Nephron progenitor cell (in vitro differentiated cells): ENCODE measurements around the gene ZNF581.
A peak's percentile ranks its signal among the peaks of the same experiment; 100 is the strongest.

Experiments used
- DNase-seq: peaks from one replicate; pipeline ENCODE4 v3.0.0; 2021
- H3K27ac Mint-ChIP-seq: 2 replicates; pipeline ENCODE4 v1.8.0; 2021; ENCODE audit warnings: mild to moderate bottlenecking, moderate library complexity, mixed read lengths
- H3K27me3 Mint-ChIP-seq: 2 replicates; pipeline ENCODE4 v1.8.0; 2021; ENCODE audit warnings: mild to moderate bottlenecking, low read depth, mixed read lengths; ENCODE audit not compliant: poor library complexity
- H3K36me3 Mint-ChIP-seq: 2 replicates; pipeline ENCODE4 v1.8.0; 2021; ENCODE audit warnings: low read depth, mixed read lengths
- H3K4me1 Mint-ChIP-seq: 2 replicates; pipeline ENCODE4 v1.8.0; 2021; ENCODE audit warnings: mixed read lengths
- H3K4me3 Mint-ChIP-seq: 2 replicates; pipeline ENCODE4 v1.8.0; 2021; ENCODE audit warnings: mild to moderate bottlenecking, moderate library complexity, mixed read lengths
- H3K9me3 Mint-ChIP-seq: 2 replicates; pipeline ENCODE4 v1.8.0; 2021; ENCODE audit warnings: mild to moderate bottlenecking, moderate library complexity, mixed read lengths
- TF ChIP-seq, protein P1 (sequence below): fragments of 200-600 bp; sonication (generic); IDR thresholded peaks from 2 replicates; pipeline ENCODE4 v1.5.0; 2021; ENCODE audit warnings: antibody characterized with exemption

The ZNF581 gene

DNA sequence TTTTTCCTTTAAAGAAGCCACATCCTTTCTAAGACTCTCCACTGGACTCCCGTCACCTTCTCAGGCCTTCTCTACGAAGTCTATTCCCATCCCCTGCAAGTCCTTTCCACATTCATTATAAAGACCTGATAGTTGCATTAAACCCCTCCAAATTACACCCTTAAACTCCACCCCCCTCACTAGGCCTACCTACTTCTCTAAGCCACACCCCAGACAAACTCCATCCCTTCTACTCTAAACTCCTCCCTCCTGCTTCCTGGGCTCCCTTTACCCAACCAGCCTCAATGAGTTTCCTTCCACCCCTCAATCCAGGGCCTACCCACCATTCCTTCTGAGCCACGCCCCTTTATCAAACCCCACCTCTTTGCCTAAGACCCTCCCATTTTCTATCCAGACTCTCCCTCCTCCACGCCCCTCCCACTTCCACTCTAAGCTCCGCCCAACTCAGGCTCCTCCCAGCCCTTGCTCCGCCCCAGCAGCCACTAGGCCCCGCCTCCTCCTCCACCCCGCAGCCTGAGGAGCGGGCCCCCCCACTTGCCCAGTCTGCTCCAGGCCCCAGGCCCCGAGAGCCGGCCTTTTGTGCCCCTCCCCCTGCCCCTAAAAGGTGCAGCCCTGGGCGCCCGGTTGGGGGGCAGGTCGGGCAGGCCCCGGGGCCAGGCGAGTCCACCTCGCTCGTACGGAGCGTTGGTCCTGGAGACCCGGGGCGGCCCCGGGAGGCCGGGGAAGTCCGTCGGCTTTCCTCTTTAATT is 44.6 kb upstream of the ZNF581 start:
- Mint-ChIP-seq H3K27me3 (no peaks in the 10 kb centered on the region), H3K36me3 (peaks cover 48% of the 10 kb centered on the region), H3K27ac (peak overlapping the region; percentile 99), H3K9me3 (peaks cover 10% of the 10 kb centered on the region), H3K4me3 (peak overlapping the region; percentile 96), H3K4me1 (peaks cover 37% of the 10 kb centered on the region)
- peak; percentile 98 for DNase-seq
- TF ChIP-seq, protein P1, sequence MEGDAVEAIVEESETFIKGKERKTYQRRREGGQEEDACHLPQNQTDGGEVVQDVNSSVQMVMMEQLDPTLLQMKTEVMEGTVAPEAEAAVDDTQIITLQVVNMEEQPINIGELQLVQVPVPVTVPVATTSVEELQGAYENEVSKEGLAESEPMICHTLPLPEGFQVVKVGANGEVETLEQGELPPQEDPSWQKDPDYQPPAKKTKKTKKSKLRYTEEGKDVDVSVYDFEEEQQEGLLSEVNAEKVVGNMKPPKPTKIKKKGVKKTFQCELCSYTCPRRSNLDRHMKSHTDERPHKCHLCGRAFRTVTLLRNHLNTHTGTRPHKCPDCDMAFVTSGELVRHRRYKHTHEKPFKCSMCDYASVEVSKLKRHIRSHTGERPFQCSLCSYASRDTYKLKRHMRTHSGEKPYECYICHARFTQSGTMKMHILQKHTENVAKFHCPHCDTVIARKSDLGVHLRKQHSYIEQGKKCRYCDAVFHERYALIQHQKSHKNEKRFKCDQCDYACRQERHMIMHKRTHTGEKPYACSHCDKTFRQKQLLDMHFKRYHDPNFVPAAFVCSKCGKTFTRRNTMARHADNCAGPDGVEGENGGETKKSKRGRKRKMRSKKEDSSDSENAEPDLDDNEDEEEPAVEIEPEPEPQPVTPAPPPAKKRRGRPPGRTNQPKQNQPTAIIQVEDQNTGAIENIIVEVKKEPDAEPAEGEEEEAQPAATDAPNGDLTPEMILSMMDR, result no peak

- H3K9me3 Mint-ChIP-seq, result peaks cover 10% of the 10 kb centered on the region
- peak within 1 kb of the TSS; percentile 99 for H3K27ac Mint-ChIP-seq
- H3K4me1 Mint-ChIP-seq, result peaks cover 39% of the 10 kb centered on the region
- no peaks in the 10 kb centered on the region for H3K27me3 Mint-ChIP-seq
- peak within 1 kb of the TSS; percentile 96 for H3K4me3 Mint-ChIP-seq
- TF ChIP-seq, protein P1, result no peak
- peaks cover 47% of the 10 kb centered on the region for H3K36me3 Mint-ChIP-seq
- DNase-seq, result peak; percentile 98
Observed at GRCh38 chr19:55599468-55599841, 44.0 kb upstream of the ZNF581 start, which contains the start of gene FIZ1. TSS of gene FIZ1 (minus strand) at chr19:55599517. CDS start at chr19:55597865, 1,652 bp downstream.

- Mint-ChIP-seq H3K27me3 (no peaks in the 10 kb centered on the region), H3K4me1 (peaks cover 43% of the 10 kb centered on the region), H3K27ac (peak within 1 kb of the TSS; percentile 99), H3K9me3 (peaks cover 10% of the 10 kb centered on the region), H3K4me3 (peak within 1 kb of the TSS; percentile 96), H3K36me3 (peaks cover 41% of the 10 kb centered on the region)
- DNase-seq, result peak; percentile 87
- TF ChIP-seq, protein P1, result no peak
Observed at GRCh38 chr19:55599842-55600661, 43.4 kb upstream of the ZNF581 start, which contains the start of gene ZNF524. TSS of gene ZNF524 (plus strand) at chr19:55600288. CDS start at chr19:55602113, 1,825 bp downstream.

DNA sequence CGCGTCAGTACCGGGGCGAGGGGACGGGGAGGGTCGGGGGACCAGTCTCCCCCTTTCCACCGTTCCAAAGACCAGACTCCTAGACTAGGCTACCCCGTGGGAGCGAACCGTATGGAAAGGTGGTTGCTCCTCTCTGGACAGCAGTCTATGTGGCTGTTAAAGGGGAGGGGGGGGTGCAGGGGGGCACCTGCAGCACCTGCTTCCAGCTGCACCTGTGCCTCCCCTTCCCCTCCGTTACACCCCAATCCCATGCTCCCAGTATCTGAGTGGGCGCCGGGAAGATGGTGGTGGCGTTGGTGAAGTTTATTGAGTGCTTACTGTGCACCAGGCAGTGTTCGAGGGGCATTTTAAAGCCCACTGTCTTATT is 42.8 kb upstream of the ZNF581 start:
- H3K27ac Mint-ChIP-seq, result no peak overlapping the region
- TF ChIP-seq, protein P1, result no peak

GRCh38 chr19:55601084-55601483 is 42.4 kb upstream of the ZNF581 start:
- H3K27ac Mint-ChIP-seq, result peak overlapping the region; percentile 54
- peak overlapping the region; percentile 82 for H3K4me3 Mint-ChIP-seq
- peaks cover 10% of the 10 kb centered on the region for H3K9me3 Mint-ChIP-seq
- H3K27me3 Mint-ChIP-seq, result no peaks in the 10 kb centered on the region
- TF ChIP-seq, protein P1, result no peak
- H3K4me1 Mint-ChIP-seq, result peaks cover 46% of the 10 kb centered on the region
- peaks cover 31% of the 10 kb centered on the region for H3K36me3 Mint-ChIP-seq
- DNase-seq, result no peak

More for the DNA sequence above, 42.8 kb upstream of the ZNF581 start:
- Mint-ChIP-seq H3K4me1 (peaks cover 43% of the 10 kb centered on the region), H3K27me3 (no peaks in the 10 kb centered on the region), H3K36me3 (peaks cover 35% of the 10 kb centered on the region), H3K9me3 (peaks cover 10% of the 10 kb centered on the region), H3K4me3 (peak overlapping the region; percentile 82)
- DNase-seq, result no peak
